LHCN-M2 (cell line): Measurements from ENCODE around the gene PRSS33. TPM values are rescaled to one million over a fixed set of nuclear protein-coding genes. Genes with fewer than 3 reads are reported as not detected.

Source experiments
- DNase-seq: peaks from one replicate; pipeline ENCODE4 v3.0.0-alpha.2; 2012; ENCODE audit warnings: low read depth
- polyA plus RNA-seq: library from polyadenylated mRNA; unstranded; fragments of >200 nt; gene quantifications from one replicate; pipeline ENCODE4 v1.2.1, GENCODE V29; 2012; ENCODE audit warnings: missing spikeins
- total RNA-seq: library from RNA; depleted of rRNA; stranded (reverse); fragments of >200 nt; gene quantifications from 2 replicates; pipeline ENCODE4 v1.2.3, GENCODE V29; 2014; rRNA removed

Gene PRSS33
- not detected in 2 replicates for total RNA-seq
- polyA plus RNA-seq, result not detected

- no peak for DNase-seq
Observed at GRCh38 chr16:2787406-2787805, at the start of gene PRSS33. Gene PRSS33 (minus strand): TSS chr16:2787560. CDS start chr16:2786547, 1,013 bp downstream.

DNA sequence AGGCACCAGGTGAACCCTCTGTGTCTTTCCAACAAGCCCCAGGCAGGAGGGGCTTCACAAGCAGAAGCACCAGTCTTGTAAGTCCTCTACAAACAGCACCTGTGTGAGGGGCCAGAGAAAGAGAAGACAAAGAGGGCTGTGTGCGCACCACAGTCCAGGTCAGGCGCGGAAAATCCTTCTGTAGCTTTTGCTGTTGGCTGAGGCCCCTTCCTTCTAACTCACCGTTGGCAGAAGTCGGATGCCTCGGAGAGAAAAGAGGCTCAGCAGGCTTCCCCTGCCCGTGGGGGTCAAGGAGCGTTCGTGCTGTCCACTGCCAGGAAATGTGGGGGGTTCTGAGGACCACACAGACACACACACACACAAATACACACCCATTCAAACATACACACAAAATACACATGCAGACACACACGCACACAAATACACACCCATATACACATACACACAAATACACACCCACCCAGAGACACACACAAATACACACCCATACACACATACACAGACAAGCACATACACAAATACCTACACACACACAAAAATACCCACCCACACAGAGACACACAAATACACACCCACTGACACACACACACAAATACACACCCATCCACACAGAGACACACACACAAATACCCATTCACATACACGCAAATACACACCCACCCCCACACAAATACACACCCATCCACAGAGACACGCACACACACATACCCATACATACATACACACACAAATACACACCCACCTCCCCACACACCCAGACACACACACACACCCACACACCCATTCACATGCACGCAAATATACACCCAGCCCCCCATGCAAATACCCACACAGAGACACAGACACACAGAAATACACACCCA is 49.5 kb upstream of the PRSS33 start:
- DNase-seq, result no peak

GRCh38 chr16:2835638-2836493 is 48.5 kb upstream of the PRSS33 start:
- peak; percentile 98 for DNase-seq

GRCh38 chr16:2834968-2835367 is 47.6 kb upstream of the PRSS33 start:
- DNase-seq, result no peak

GRCh38 chr16:2833776-2834175 is 46.4 kb upstream of the PRSS33 start:
- no peak for DNase-seq

DNA sequence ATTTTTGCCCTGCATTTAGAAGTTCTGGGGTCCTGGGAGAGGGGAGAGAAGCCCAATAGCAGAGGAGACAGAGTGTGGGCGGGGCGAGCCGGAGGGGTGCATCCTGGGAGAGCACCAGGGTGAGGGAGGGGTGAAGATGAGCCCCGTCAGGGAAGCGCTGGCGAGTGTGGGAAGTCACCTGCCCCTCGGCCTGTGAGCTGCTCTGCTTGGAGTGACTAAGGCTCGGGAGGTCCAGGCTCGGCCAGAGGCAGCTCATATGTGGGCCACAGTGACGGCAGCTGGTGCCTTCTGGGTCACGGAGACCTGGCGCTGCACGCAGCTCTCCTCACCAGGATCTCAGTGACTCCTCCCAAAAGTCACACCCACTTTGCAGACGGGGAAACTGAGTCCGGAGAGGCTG is 43.8 kb upstream of the PRSS33 start:
- DNase-seq, result no peak

- no peak for DNase-seq
Observed at GRCh38 chr16:2830355-2830695, 43.0 kb upstream of the PRSS33 start.

GRCh38 chr16:2829501-2830354 is 42.4 kb upstream of the PRSS33 start, which contains the start of gene ZG16B:
Gene ZG16B (plus strand): TSS chr16:2830303. CDS start chr16:2830442, 139 bp downstream.
- no peak for DNase-seq

DNA sequence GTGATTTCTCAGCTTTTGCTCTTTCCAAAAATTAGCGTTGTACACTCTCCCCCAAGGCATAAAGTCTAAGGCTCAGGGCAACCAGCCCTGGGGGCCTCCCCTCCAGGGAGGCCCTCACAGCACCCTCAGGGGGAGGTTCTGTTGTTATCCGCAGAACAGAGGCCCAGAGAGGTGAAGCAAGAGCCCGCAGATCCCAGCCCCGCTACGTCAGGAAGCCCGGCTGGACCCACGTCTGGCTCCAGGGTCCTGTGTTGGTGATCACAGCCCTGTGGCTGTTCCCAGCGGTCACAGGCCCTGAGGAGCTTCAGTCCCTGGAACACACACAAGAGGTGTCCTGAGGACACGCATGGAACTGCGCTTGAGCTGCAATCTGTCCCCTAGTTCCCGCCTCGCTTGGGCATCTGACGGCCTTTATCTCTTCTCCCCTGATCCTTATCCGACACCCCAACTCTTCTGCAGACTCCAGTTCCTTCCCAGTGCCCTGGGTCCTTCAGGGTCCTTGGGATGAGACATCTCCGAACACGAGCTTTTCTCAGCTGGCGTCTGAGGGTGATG is 41.6 kb upstream of the PRSS33 start:
- DNase-seq, result no peak

DNA sequence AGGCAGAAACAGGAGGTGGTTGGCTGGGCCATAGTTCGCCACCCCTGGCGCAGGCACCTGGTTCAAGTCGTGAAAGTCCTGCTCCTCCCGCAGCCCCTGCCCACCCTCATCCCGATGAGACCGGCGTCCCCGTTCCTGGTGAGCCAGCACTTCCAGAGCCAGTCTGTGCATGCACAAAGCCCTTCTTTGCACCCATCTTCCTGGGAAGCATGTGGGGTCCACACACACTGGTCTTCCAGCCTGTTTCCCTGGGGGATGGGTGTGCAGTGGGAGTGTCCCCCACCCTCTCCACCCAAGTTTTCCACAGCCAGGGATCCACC is 41.1 kb upstream of the PRSS33 start:
- DNase-seq, result no peak

DNA sequence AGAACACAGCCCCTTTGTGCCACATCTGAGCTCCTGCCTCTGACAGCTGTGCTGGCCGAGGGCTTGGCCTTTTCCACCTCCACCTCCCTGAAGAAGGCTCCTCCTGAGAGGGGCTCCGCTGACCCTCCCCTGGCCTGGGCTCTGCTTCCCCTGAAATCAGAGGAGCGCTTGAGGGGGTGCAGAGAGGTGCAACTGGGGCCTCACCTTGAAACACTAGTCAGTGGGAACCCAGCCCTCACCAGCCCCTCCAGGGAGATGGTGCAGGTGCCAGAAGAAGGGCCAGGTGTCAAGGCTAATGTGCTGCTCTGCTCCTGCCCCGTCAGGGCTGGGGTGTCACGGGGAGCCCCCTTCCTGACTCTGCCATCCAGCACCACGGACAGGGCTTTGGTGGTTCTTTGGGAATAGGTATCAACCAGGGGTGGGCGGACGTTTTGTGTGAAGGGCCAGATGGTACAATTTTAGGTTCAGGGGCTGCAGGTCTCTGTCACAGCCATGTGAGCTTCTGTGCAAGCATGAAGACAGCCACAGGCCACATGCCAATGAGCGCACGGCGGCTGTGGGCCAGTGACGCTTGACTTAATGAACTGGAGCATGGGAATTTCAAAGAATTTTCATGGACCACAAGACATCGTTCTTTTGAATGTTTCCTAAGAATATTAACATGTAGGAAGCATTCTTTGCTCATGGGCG is 40.6 kb upstream of the PRSS33 start:
- no peak for DNase-seq

DNA sequence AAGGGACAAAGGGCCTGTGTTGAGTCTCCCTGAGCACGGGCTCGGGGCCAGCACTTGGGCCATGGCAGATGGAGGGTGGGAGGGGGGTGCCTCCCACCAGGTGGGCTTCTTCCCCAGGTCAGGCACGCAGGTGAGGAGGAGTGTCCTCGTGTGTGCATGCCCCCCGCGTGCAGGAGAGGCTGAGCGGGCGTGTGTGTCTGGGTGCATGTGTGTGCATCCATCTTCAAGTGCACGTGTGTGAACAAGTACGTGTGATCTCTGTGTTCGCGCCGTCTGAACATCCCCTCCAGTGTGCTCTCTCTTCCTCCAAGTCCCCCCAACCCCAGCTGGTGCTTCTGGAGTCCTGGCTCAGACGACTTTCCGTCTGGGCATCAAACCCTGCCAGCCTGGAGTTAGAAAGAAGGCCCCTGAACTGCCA is 40.0 kb upstream of the PRSS33 start:
- DNase-seq, result no peak

GRCh38 chr16:2826591-2827373 is 39.4 kb upstream of the PRSS33 start:
- no peak for DNase-seq

DNA sequence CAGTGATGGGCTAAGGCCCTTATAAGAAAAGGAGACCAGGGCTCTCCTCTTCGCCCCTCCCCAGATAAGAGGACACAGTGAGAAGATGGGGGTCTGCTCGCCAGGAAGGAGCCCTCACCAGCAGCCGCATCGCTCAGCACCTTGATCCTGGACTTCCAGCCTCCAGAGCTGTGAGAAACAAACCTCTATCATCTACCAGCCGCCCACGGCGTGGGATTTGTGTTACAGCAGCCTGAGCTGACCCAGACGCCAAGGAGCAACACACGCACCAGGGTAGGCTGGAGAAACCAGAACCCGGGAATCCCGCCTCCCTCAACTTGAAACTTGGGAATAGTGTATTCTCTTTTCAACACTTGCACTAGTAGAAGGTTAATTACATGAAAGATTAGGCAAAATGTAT is 38.5 kb upstream of the PRSS33 start:
- DNase-seq, result no peak

DNA sequence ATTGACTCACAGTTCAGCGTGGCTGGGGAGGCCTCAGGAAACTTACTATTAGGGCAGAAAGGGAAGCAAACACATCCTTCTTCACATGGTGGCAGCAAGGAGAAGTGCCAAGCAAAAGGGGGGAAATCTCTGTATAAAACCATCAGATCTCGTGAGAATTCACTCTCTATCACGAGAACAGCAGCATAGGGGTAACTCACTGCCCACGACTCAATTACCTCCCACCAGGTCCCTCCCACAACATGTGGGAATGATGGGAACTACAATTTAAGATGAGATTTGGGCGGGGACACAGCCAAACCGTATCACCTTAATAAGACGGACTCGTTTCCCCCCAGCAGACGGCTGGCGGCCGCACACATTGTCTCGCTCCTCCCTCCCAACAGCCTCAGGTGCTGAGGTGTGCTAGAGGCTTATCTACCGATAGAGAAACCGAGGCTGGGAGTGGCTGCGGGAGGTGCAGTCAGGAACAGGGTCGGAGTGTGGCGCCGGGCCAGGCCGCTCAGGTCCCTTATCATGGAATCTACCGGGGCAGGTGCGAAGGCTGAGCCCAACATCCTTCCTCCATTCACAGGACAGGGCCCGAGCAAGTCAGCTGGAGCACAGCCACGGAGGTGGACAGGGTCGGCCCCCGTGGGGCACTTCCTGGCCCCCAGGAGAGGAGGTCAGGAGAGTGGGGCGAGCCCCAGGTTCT is 37.8 kb upstream of the PRSS33 start:
- no peak for DNase-seq

DNA sequence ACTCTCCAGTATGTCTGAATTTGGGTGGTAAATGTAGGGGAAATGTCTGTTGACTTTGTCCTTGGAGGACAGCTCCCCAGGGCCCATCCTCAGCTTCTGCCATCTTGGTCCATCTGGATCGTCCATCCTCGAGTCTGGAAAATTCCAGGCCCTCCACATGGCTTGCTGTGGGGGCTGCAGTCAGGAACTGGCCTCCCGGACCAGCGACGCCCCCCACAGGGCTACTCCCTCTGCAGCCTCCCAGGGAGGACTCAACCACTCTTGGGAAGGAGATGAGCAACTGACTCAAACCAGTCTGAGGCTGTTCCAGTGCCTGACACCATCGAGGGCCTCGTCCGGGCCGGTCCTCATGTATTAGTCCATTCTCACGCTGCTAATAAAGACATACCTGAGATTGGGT is 37.3 kb upstream of the PRSS33 start:
- DNase-seq, result no peak

DNA sequence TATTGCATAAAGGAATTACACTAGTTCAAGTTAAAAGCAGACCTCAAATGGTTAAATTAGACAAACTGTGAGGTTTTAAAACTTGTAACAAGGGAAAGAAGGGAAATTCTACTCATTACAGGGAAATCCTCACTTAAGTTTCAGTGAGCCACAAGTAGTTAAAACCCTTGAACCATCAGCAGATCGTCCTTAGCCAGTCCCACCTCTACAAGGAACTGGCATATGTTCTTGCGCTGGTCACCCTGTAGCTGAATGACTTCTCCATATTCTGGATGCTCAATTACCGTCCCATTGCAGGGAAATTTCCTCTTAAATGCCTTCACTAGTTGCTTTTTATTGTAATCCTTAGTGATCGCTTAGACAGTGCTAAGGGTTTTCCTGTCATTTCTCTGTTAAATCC is 35.1 kb upstream of the PRSS33 start:
- no peak for DNase-seq

- no peak for DNase-seq
Observed at GRCh38 chr16:2822158-2822495, 34.8 kb upstream of the PRSS33 start.

GRCh38 chr16:2821487-2822157 is 34.3 kb upstream of the PRSS33 start:
- DNase-seq, result peak; percentile 27
